NB4 (cell line): ENCODE data around the gene KCNIP4.

Experiments
- DNase-seq: peaks from one replicate; pipeline ENCODE4 v3.0.0; 2010; ENCODE audit warnings: low read depth
- H3K4me3 ChIP-seq: one replicate; pipeline ENCODE4 v1.5.1; 2011; ENCODE audit warnings: mild to moderate bottlenecking, low read depth, low read length, moderate library complexity
- MAX ChIP-seq: IDR thresholded peaks from 2 replicates; pipeline ENCODE4 v1.6.1; 2011; ENCODE audit warnings: low read depth, low read length
- MYC ChIP-seq: IDR thresholded peaks from 2 replicates; pipeline ENCODE4 v1.6.1; 2011; ENCODE audit warnings: low read depth, low read length
- POLR2A ChIP-seq: IDR thresholded peaks from 2 replicates; pipeline ENCODE4 v1.6.1; 2011; ENCODE audit warnings: mild to moderate bottlenecking; ENCODE audit not compliant: insufficient read length; ENCODE audit errors: extremely low read depth
- TF ChIP-seq, protein P1 (sequence below): IDR thresholded peaks from one replicate; pipeline ENCODE4 v1.5.1; 2012; ENCODE audit warnings: low read depth, low read length

KCNIP4 gene

DNA sequence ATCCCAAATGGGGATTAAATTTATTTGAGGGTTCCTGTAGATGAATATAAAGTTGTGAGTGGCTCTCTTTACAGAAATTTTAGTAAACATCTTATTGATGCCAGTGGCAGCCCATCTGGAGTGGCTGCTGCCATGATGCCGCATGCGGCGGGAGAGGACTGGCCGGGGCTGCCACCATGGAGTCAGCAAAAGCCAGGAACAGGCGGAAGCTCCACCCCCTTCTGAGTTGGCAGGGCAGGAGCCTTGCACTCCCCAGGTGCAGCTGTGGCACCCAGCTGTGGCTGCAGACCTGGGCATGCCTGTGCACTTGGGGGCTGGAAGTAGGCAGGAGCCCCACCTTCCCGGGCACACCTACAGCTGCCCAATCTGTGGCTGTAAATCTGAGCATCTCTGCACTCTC is 92.3 kb downstream of the KCNIP4 start:
- DNase-seq = no peak
- no peak overlapping the region for H3K4me3 ChIP-seq
- TF ChIP-seq POLR2A = no peak
- TF ChIP-seq, protein P1, sequence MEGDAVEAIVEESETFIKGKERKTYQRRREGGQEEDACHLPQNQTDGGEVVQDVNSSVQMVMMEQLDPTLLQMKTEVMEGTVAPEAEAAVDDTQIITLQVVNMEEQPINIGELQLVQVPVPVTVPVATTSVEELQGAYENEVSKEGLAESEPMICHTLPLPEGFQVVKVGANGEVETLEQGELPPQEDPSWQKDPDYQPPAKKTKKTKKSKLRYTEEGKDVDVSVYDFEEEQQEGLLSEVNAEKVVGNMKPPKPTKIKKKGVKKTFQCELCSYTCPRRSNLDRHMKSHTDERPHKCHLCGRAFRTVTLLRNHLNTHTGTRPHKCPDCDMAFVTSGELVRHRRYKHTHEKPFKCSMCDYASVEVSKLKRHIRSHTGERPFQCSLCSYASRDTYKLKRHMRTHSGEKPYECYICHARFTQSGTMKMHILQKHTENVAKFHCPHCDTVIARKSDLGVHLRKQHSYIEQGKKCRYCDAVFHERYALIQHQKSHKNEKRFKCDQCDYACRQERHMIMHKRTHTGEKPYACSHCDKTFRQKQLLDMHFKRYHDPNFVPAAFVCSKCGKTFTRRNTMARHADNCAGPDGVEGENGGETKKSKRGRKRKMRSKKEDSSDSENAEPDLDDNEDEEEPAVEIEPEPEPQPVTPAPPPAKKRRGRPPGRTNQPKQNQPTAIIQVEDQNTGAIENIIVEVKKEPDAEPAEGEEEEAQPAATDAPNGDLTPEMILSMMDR = no peak
- no peak for TF ChIP-seq MAX
- TF ChIP-seq MYC = no peak

- H3K4me3 ChIP-seq = no peak overlapping the region
- TF ChIP-seq POLR2A (no peak), MAX (no peak), MYC (no peak)
- TF ChIP-seq, protein P1 = no peak
- DNase-seq = no peak
Observed at GRCh38 chr4:21849077-21849476, 99.5 kb downstream of the KCNIP4 start.

GRCh38 chr4:21848021-21848420 is 100.6 kb downstream of the KCNIP4 start:
- TF ChIP-seq MAX (no peak), MYC (no peak), POLR2A (no peak)
- TF ChIP-seq, protein P1 = no peak
- DNase-seq = no peak
- no peak overlapping the region for H3K4me3 ChIP-seq

DNA sequence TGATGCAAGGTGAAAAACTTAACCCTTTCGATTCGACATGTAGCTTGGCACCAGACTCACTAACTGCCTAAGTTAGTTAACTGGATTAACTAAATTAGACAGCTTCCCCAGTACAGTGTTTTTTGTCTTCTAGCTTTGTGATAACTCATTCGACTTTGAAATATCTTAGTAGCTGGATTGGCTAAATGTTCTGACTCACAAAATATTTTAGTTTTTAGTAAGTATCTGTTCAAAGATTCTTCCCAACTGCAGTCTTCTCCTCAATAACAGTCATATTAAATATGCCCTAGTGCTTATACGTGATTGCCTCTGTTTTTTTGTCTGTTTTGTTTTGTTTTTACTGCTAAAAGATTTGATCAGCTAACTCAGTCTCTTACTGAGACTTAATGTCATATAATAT is 102.9 kb downstream of the KCNIP4 start:
- TF ChIP-seq MYC (no peak), POLR2A (no peak), MAX (no peak)
- TF ChIP-seq, protein P1 = no peak
- DNase-seq = no peak

DNA sequence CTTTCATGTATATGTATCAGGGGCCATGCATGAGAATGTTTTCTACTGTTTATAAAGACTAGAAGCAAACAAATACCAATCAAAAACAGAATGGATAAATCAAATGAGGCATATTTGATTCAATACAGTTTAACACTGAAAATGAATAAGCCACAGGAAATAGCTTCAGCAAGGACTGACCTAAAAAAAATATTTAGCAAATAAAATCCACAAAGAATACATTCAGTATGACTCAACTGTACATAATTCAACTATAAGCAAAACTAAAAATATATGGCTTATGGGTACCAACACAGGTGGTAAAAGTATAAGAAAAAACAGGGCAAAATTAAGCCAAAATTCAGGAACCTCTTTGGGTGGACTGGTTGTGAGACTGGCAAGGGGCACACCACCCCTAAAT is 112.9 kb downstream of the KCNIP4 start:
- H3K4me3 ChIP-seq = no peak overlapping the region
- no peak for DNase-seq
- TF ChIP-seq MYC = no peak
- no peak for TF ChIP-seq POLR2A
- TF ChIP-seq, protein P1 = no peak
- no peak for TF ChIP-seq MAX

More for the DNA sequence above, 102.9 kb downstream of the KCNIP4 start:
- H3K4me3 ChIP-seq = no peak overlapping the region

- H3K4me3 ChIP-seq = no peak overlapping the region
- TF ChIP-seq, protein P1 = no peak
- TF ChIP-seq MAX (no peak), MYC (no peak), POLR2A (no peak)
- no peak for DNase-seq
Observed at GRCh38 chr4:21830272-21830671, 118.3 kb downstream of the KCNIP4 start.
